HG02763 (cell line): ENCODE results near the gene ASTN2.

Source experiments
- ATAC-seq: cut with Tn5 transposase; IDR thresholded peaks from one replicate; pipeline ENCODE4 v1.9.1; 2021; ENCODE audit warnings: mild to moderate bottlenecking, moderate library complexity; ENCODE audit not compliant: unreplicated experiment

ASTN2 gene

GRCh38 chr9:116647515-116647809 lies 767.4 kb downstream of the ASTN2 start:
- no peak for ATAC-seq

GRCh38 chr9:116646661-116647514 lies 768.0 kb downstream of the ASTN2 start:
- no peak for ATAC-seq

- ATAC-seq, result no peak
These were observed 770.7 kb downstream of the ASTN2 start for GRCh38 chr9:116644091-116644688.

- no peak for ATAC-seq
These were observed 771.2 kb downstream of the ASTN2 start for GRCh38 chr9:116643691-116644090.

GRCh38 chr9:116641292-116642059 lies 773.4 kb downstream of the ASTN2 start:
- ATAC-seq, result no peak

- no peak for ATAC-seq
These were observed 775.6 kb downstream of the ASTN2 start for GRCh38 chr9:116639251-116639741.

GRCh38 chr9:116635908-116636307 lies 778.9 kb downstream of the ASTN2 start:
- ATAC-seq, result no peak

GRCh38 chr9:116632990-116633838 lies 781.6 kb downstream of the ASTN2 start:
- ATAC-seq, result no peak

GRCh38 chr9:116629634-116630033 lies 785.2 kb downstream of the ASTN2 start:
- ATAC-seq, result no peak

- no peak for ATAC-seq
These were observed 786.1 kb downstream of the ASTN2 start for GRCh38 chr9:116628716-116629115.

GRCh38 chr9:116627433-116627832 lies 787.4 kb downstream of the ASTN2 start:
- ATAC-seq, result no peak

- ATAC-seq, result no peak
These were observed 788.1 kb downstream of the ASTN2 start for GRCh38 chr9:116626762-116627161.

GRCh38 chr9:116623715-116624114 lies 791.1 kb downstream of the ASTN2 start:
- ATAC-seq, result no peak

GRCh38 chr9:116617389-116617788 lies 797.5 kb downstream of the ASTN2 start:
- no peak for ATAC-seq

GRCh38 chr9:116616304-116616914 lies 798.4 kb downstream of the ASTN2 start:
- ATAC-seq, result no peak

- no peak for ATAC-seq
These were observed 806.8 kb downstream of the ASTN2 start for GRCh38 chr9:116608064-116608463.

- no peak for ATAC-seq
These were observed 808.9 kb downstream of the ASTN2 start for GRCh38 chr9:116605904-116606341.

GRCh38 chr9:116605060-116605459 lies 809.8 kb downstream of the ASTN2 start:
- ATAC-seq, result no peak

- no peak for ATAC-seq
These were observed 810.6 kb downstream of the ASTN2 start for GRCh38 chr9:116604251-116604650.

GRCh38 chr9:116599342-116599884 lies 815.4 kb downstream of the ASTN2 start:
- no peak for ATAC-seq
